ENCODE measurements around the gene TRIM8.
A peak's percentile ranks its signal among the peaks of the same experiment; 100 is the strongest.

Gene TRIM8

GRCh38 chr10:102634686-102635085, 9.6 kb upstream of the TRIM8 start:
- TF ChIP-seq TCF12 (IDR thresholded peaks at IDR 0.05; ENCODE audit: low read depth): peak; percentile 35; the same call in 1 of the 2 replicates
- TF ChIP-seq CEBPB (IDR thresholded peaks at IDR 0.05): no peak
- 0 out of 2 replicates have a peak, but pooled peaks have one; percentile 26 for TF ChIP-seq TEAD4 (IDR thresholded peaks at IDR 0.05)

GRCh38 chr10:102635377-102635776, 8.9 kb upstream of the TRIM8 start:
- TF ChIP-seq MAX (IDR thresholded peaks at IDR 0.05) (no peak), CEBPB (IDR thresholded peaks at IDR 0.05) (no peak), FOXM1 (IDR thresholded peaks at IDR 0.05; ENCODE audit: borderline replicate concordance, low read depth) (no peak), EP300 (IDR thresholded peaks at IDR 0.05; ENCODE audit: borderline replicate concordance) (no peak), NFIC (IDR thresholded peaks at IDR 0.05) (no peak), RAD21 (IDR thresholded peaks at IDR 0.05; ENCODE audit: low read depth) (no peak), EGR1 (IDR thresholded peaks at IDR 0.05) (no peak), ZBTB7A (IDR thresholded peaks at IDR 0.05; ENCODE audit: low read depth) (no peak), TEAD4 (IDR thresholded peaks at IDR 0.05) (no peak), REST (IDR thresholded peaks at IDR 0.05; ENCODE audit: low read depth) (no peak), TCF12 (IDR thresholded peaks at IDR 0.05; ENCODE audit: low read depth) (no peak), USF1 (IDR thresholded peaks at IDR 0.05) (no peak), CREB1 (IDR thresholded peaks at IDR 0.05; ENCODE audit: low read depth) (no peak)

- TF ChIP-seq RAD21 (IDR thresholded peaks at IDR 0.05; ENCODE audit: low read depth) (no peak), USF1 (IDR thresholded peaks at IDR 0.05) (no peak), TCF12 (IDR thresholded peaks at IDR 0.05; ENCODE audit: low read depth) (no peak), FOXM1 (IDR thresholded peaks at IDR 0.05; ENCODE audit: borderline replicate concordance, low read depth) (no peak), YY1 (IDR thresholded peaks at IDR 0.05; ENCODE audit: low read depth) (no peak), TAF1 (IDR thresholded peaks at IDR 0.05; ENCODE audit: low read depth) (no peak), CREB1 (IDR thresholded peaks at IDR 0.05; ENCODE audit: low read depth) (no peak), TEAD4 (IDR thresholded peaks at IDR 0.05) (no peak), ZBTB7A (IDR thresholded peaks at IDR 0.05; ENCODE audit: low read depth) (no peak), NFIC (IDR thresholded peaks at IDR 0.05) (no peak), EP300 (IDR thresholded peaks at IDR 0.05; ENCODE audit: borderline replicate concordance) (no peak)
Measured at GRCh38 chr10:102639537-102639936, 4.7 kb upstream of the TRIM8 start.

GRCh38 chr10:102641402-102641801, 2.9 kb upstream of the TRIM8 start:
- TF ChIP-seq CREB1 (IDR thresholded peaks at IDR 0.05; ENCODE audit: low read depth) (no peak), MAX (IDR thresholded peaks at IDR 0.05) (no peak), YY1 (IDR thresholded peaks at IDR 0.05; ENCODE audit: low read depth) (no peak), NFIC (IDR thresholded peaks at IDR 0.05) (no peak), RAD21 (IDR thresholded peaks at IDR 0.05; ENCODE audit: low read depth) (no peak), FOXM1 (IDR thresholded peaks at IDR 0.05; ENCODE audit: borderline replicate concordance, low read depth) (no peak)

GRCh38 chr10:102641880-102642735, 2.2 kb upstream of the TRIM8 start:
- TF ChIP-seq USF1 (IDR thresholded peaks at IDR 0.05) (peak; percentile 96), TCF12 (IDR thresholded peaks at IDR 0.05; ENCODE audit: low read depth) (peak; percentile 41; the same call in 1 of the 2 replicates), REST (IDR thresholded peaks at IDR 0.05; ENCODE audit: low read depth) (no peak), CREB1 (IDR thresholded peaks at IDR 0.05; ENCODE audit: low read depth) (peak; percentile 55), RAD21 (IDR thresholded peaks at IDR 0.05; ENCODE audit: low read depth) (no peak), TAF1 (IDR thresholded peaks at IDR 0.05; ENCODE audit: low read depth) (peak; percentile 70), MAX (IDR thresholded peaks at IDR 0.05) (peak; percentile 58; the same call in 1 of the 2 replicates), ZBTB7A (IDR thresholded peaks at IDR 0.05; ENCODE audit: low read depth) (peak; percentile 92), NFIC (IDR thresholded peaks at IDR 0.05) (no peak), TEAD4 (IDR thresholded peaks at IDR 0.05) (no peak), FOXM1 (IDR thresholded peaks at IDR 0.05; ENCODE audit: borderline replicate concordance, low read depth) (no peak), EGR1 (IDR thresholded peaks at IDR 0.05) (no peak), CEBPB (IDR thresholded peaks at IDR 0.05) (0 out of 2 replicates have a peak, but pooled peaks have one; percentile 4), YY1 (IDR thresholded peaks at IDR 0.05; ENCODE audit: low read depth) (no peak), EP300 (IDR thresholded peaks at IDR 0.05; ENCODE audit: borderline replicate concordance) (peak; percentile 33; the same call in 1 of the 2 replicates)
